G401 (cell line): Measurements from ENCODE around the gene HOXC9. TPM values are rescaled to one million over a fixed set of nuclear protein-coding genes. Genes with fewer than 3 reads are reported as not detected.

Experiments
- DNase-seq: peaks from one replicate; pipeline ENCODE4 v3.0.0-alpha.2; 2015; ENCODE audit warnings: low spot score
- in situ Hi-C: cut with HindIII; loops from 2 replicates; pipeline ENCODE4 v1.10.0; 2016; ENCODE audit warnings: low sequenced_read_pairs, mixed read lengths
- total RNA-seq: library from RNA; depleted of rRNA; stranded (reverse); fragments of >200 nt; shearing (Covaris generic); gene quantifications from 2 replicates; pipeline ENCODE4 v1.2.3, GENCODE V29; 2014

The HOXC9 gene
- total RNA-seq, 1 experiment from 2014 or later = 18.7 TPM

GRCh38 chr12:54007538-54008259 lies 7.7 kb downstream of the HOXC9 start:
- in situ Hi-C loops = loop anchor here (25.0 kb wide), 1 partner anchor 180 kb away; the partner anchor contains the start of gene SMUG1
- no peak for DNase-seq

- in situ Hi-C loops = loop anchor here (25.0 kb wide), 1 partner anchor 179 kb away; the partner anchor contains the start of gene SMUG1
- no peak for DNase-seq
These were observed 8.2 kb downstream of the HOXC9 start for GRCh38 chr12:54008260-54008552.

GRCh38 chr12:54009171-54010052 lies 9.5 kb downstream of the HOXC9 start:
- no peak for DNase-seq
- in situ Hi-C loops = loop anchor here (25.0 kb wide), 1 partner anchor 178 kb away; the partner anchor contains the start of gene SMUG1

- no peak for DNase-seq
- in situ Hi-C loops = loop anchor here (25.0 kb wide), 1 partner anchor 177 kb away; the partner anchor contains the start of gene SMUG1
These were observed 10.4 kb downstream of the HOXC9 start for GRCh38 chr12:54010053-54010971.

GRCh38 chr12:54010972-54011664 lies 11.2 kb downstream of the HOXC9 start:
- no peak for DNase-seq
- in situ Hi-C loops = loop anchor here (25.0 kb wide), 1 partner anchor 176 kb away; the partner anchor contains the start of gene SMUG1

- in situ Hi-C loops = loop anchor here (25.0 kb wide), 1 partner anchor 175 kb away; the partner anchor contains the start of gene SMUG1
- no peak for DNase-seq
These were observed 11.9 kb downstream of the HOXC9 start for GRCh38 chr12:54011665-54012532.

GRCh38 chr12:54012631-54013409 lies 12.9 kb downstream of the HOXC9 start:
- in situ Hi-C loops = loop anchor here (25.0 kb wide), 1 partner anchor 174 kb away; the partner anchor contains the start of gene SMUG1
- DNase-seq = no peak

- in situ Hi-C loops = loop anchor here (25.0 kb wide), 1 partner anchor 173 kb away; the partner anchor contains the start of gene SMUG1
- DNase-seq = no peak
These were observed 14.5 kb downstream of the HOXC9 start for GRCh38 chr12:54014377-54015017.

- DNase-seq = no peak
- in situ Hi-C loops = loop anchor here (25.0 kb wide), 1 partner anchor 172 kb away; the partner anchor contains the start of gene SMUG1
These were observed 15.3 kb downstream of the HOXC9 start for GRCh38 chr12:54015018-54015931.

GRCh38 chr12:54016051-54016450 lies 16.1 kb downstream of the HOXC9 start:
- in situ Hi-C loops = loop anchor here (25.0 kb wide), 1 partner anchor 171 kb away; the partner anchor contains the start of gene SMUG1
- DNase-seq = no peak

GRCh38 chr12:54016478-54016964 lies 16.6 kb downstream of the HOXC9 start:
- in situ Hi-C loops = loop anchor here (25.0 kb wide), 1 partner anchor 171 kb away; the partner anchor contains the start of gene SMUG1
- peak; percentile 57 for DNase-seq

GRCh38 chr12:54017027-54017788 lies 17.2 kb downstream of the HOXC9 start:
- peak; percentile 52 for DNase-seq
- in situ Hi-C loops = loop anchor here (25.0 kb wide), 1 partner anchor 170 kb away; the partner anchor contains the start of gene SMUG1

GRCh38 chr12:54017878-54018467 lies 18.0 kb downstream of the HOXC9 start:
- in situ Hi-C loops = loop anchor here (25.0 kb wide), 1 partner anchor 169 kb away; the partner anchor contains the start of gene SMUG1
- DNase-seq = peak; percentile 76
